Esophagus squamous epithelium (tissue), 5 donors: ENCODE measurements around the gene CLDN4. TPM values are rescaled to one million over a fixed set of nuclear protein-coding genes. Genes with fewer than 3 reads are reported as not detected.

Experiments
- DNase-seq: peaks from one replicate; lab custom pipeline; 2025; lab: John Stamatoyannopoulos, UW
- H3K27ac ChIP-seq, 4 donors: fragments of 200-600 bp; sonication (generic); one replicate each; pipeline ENCODE4 v1.5.1; 2016 to 2019; ENCODE audit warnings: mild to moderate bottlenecking in 1 of 4
- H3K27me3 ChIP-seq, 4 donors: fragments of 200-600 bp; sonication (generic); 1 replicate in 3 of 4; 2 replicates in 1 of 4; pipeline versions ENCODE4 v1.5.1 to v1.6.0; 2017 to 2021; ENCODE audit warnings: antibody characterized with exemption in 1 of 4
- H3K36me3 ChIP-seq, 3 donors: fragments of 200-600 bp; sonication (generic); one replicate each; pipeline ENCODE4 v1.5.1; 2016 to 2019
- H3K4me1 ChIP-seq, 3 donors: fragments of 200-600 bp; sonication (generic); one replicate each; pipeline ENCODE4 v1.5.1; 2017 to 2019
- H3K4me3 ChIP-seq, 4 donors: fragments of 200-600 bp; sonication (generic); 1 replicate in 3 of 4; 2 replicates in 1 of 4; pipeline ENCODE4 v1.5.1; 2016 to 2019; ENCODE audit warnings: mild to moderate bottlenecking in 2 of 4, moderate library complexity in 1 of 4
- H3K9me3 ChIP-seq, 3 donors: fragments of 200-600 bp; sonication (generic); one replicate each; pipeline ENCODE4 v1.5.1; 2016 to 2019
- CTCF ChIP-seq, 6 experiments: fragments of 450-650 bp in 4 of 6; fragments of 200-600 bp in 2 of 6; sonication (generic) in 2 of 6; IDR thresholded peaks; one replicate each; pipeline ENCODE4 v1.5.1; 2016 to 2019; ENCODE audit warnings: antibody characterized with exemption in 6 of 6, mild to moderate bottlenecking in 4 of 6, moderate library complexity in 4 of 6
- POLR2A ChIP-seq, 4 donors: fragments of 450-650 bp; IDR thresholded peaks; one replicate each; pipeline ENCODE4 v1.6.1; 2017; ENCODE audit warnings: antibody characterized with exemption in 4 of 4, mild to moderate bottlenecking in 4 of 4, moderate library complexity in 3 of 4
- WGBS, 2 donors: methylation state at CpG; one replicate each; pipeline ENCODE4 v1.1.5; 2018; 5-methylcytosine and 5-hydroxymethylcytosine counted together
- intact Hi-C: fragments of 100-400 bp; cut with DNase I; formaldehyde crosslinking; loops from one replicate; pipeline ENCODE4 v1.15.0; 2022
- total RNA-seq, 4 donors: library from RNA; depleted of rRNA; stranded (reverse); fragments of >200 nt; gene quantifications; one replicate each; pipeline ENCODE4 v1.1.0, GENCODE V29; 2016
- donor health status: DM: yes; HTN: yes; CAD: no.

Gene CLDN4
- total RNA-seq, 4 donors from 2014 or later, result 99.4 to 436 (median 200) TPM

GRCh38 chr7:73838642-73839041, 7.8 kb downstream of the CLDN4 start:
- Histone ChIP-seq H3K4me1 (peaks cover 8 to 50% (median 13%) of the 10 kb centered on the region in 3 donors), H3K27ac (peak overlapping the region in 3 of 4 donors; percentile 21 to 54 (median 45)), H3K9me3 (no peaks in the 10 kb centered on the region), H3K36me3 (no peaks in the 10 kb centered on the region), H3K4me3 (no peak overlapping the region), H3K27me3 (peaks cover 0 to 4% (median 0%) of the 10 kb centered on the region in 4 donors)
- TF ChIP-seq POLR2A (IDR thresholded peaks at IDR 0.05) (no peak), CTCF (IDR thresholded peaks at IDR 0.05) (no peak)
- intact Hi-C loops, result no loop called here
- WGBS, 2 donors, result 35 to 38% methylated on average over 5 to 6 of the region's 6 CpGs
- DNase-seq, result no peak

GRCh38 chr7:73839290-73839689, 8.5 kb downstream of the CLDN4 start:
- DNase-seq, result no peak
- Histone ChIP-seq H3K9me3 (no peaks in the 10 kb centered on the region), H3K36me3 (no peaks in the 10 kb centered on the region), H3K27me3 (peaks cover 0 to 4% (median 0%) of the 10 kb centered on the region in 4 donors), H3K4me3 (no peak overlapping the region), H3K4me1 (peaks cover 8 to 47% (median 13%) of the 10 kb centered on the region in 3 donors), H3K27ac (peak overlapping the region in 3 of 4 donors; percentile 21 to 54 (median 45))
- TF ChIP-seq CTCF (IDR thresholded peaks at IDR 0.05) (no peak), POLR2A (IDR thresholded peaks at IDR 0.05) (no peak)
- 71 to 85% methylated on average over 5 to 7 of the region's 7 CpGs for WGBS, 2 donors
- intact Hi-C loops, result no loop called here

GRCh38 chr7:73839743-73840714, 9.2 kb downstream of the CLDN4 start:
- H3K27me3 ChIP-seq, result no peaks in the 10 kb centered on the region
- WGBS, 2 donors, result 93 to 95% methylated on average over 5 to 14 of the region's 22 CpGs
- TF ChIP-seq CTCF (IDR thresholded peaks at IDR 0.05), result peak in 1 of 6 experiments; percentile 18
- TF ChIP-seq POLR2A (IDR thresholded peaks at IDR 0.05), result no peak
- intact Hi-C loops, result no loop called here
- H3K27ac ChIP-seq, result no peak overlapping the region
- H3K4me1 ChIP-seq, result peaks cover 8 to 47% (median 13%) of the 10 kb centered on the region in 3 donors
- no peaks in the 10 kb centered on the region for H3K9me3 ChIP-seq
- H3K4me3 ChIP-seq, result no peak overlapping the region
- DNase-seq, result no peak
- no peaks in the 10 kb centered on the region for H3K36me3 ChIP-seq

GRCh38 chr7:73840715-73841379, 10.1 kb downstream of the CLDN4 start:
- H3K9me3 ChIP-seq, result no peaks in the 10 kb centered on the region
- 79 to 93% methylated on average over 9 to 10 of the region's 16 CpGs for WGBS, 2 donors

More at GRCh38 chr7:73840715-73841379, 10.1 kb downstream of the CLDN4 start:
- H3K4me3 ChIP-seq, result no peak overlapping the region
- intact Hi-C loops, result no loop called here
- H3K27me3 ChIP-seq, result no peaks in the 10 kb centered on the region
- H3K4me1 ChIP-seq, result peaks cover 8 to 47% (median 13%) of the 10 kb centered on the region in 3 donors
- H3K36me3 ChIP-seq, result no peaks in the 10 kb centered on the region
- TF ChIP-seq POLR2A (IDR thresholded peaks at IDR 0.05) (no peak), CTCF (IDR thresholded peaks at IDR 0.05) (no peak)
- no peak for DNase-seq
- no peak overlapping the region for H3K27ac ChIP-seq
